HEK293 (cell line): ENCODE data around the gene SRPK1.

Experiments
- CTCF ChIA-PET: fragments of 350-600 bp; formaldehyde crosslinking; extraction: SDS; loops from one replicate; lab custom pipeline; 2021; ENCODE audit warnings: antibody characterized with exemption; lab: Yijun Ruan, JAX
- POLR2A ChIA-PET: fragments of 300-600 bp; formaldehyde crosslinking; extraction: SDS; loops from one replicate; lab custom pipeline; 2020; ENCODE audit warnings: antibody characterized with exemption, inconsistent platforms; lab: Yijun Ruan, JAX
- H3K27ac ChIP-seq: fragments of 200-500 bp; sonication (Bioruptor generic); 2 replicates; pipeline ENCODE4 v1.5.1; 2014; ENCODE audit warnings: low read depth, low read length, control low read depth, inconsistent platforms; ENCODE audit errors: extremely low read depth
- H3K36me3 ChIP-seq, 2 experiments: fragments of 200-500 bp in 1 of 2; sonication (Bioruptor generic) in 1 of 2; 1 replicate in 1 of 2; 2 replicates in 1 of 2; pipeline ENCODE4 v1.5.1; 2014 to 2017; ENCODE audit warnings: inconsistent platforms in 2 of 2, low read length in 2 of 2; ENCODE audit not compliant: control insufficient read depth in 2 of 2, insufficient read depth in 1 of 2
- H3K4me1 ChIP-seq: fragments of 200-500 bp; sonication (Bioruptor generic); 2 replicates; pipeline ENCODE4 v1.5.1; 2014; ENCODE audit warnings: mild to moderate bottlenecking, low read length, inconsistent platforms; ENCODE audit not compliant: control insufficient read depth, insufficient read depth
- H3K4me3 ChIP-seq: 2 replicates; pipeline ENCODE4 v1.5.1; 2011; ENCODE audit warnings: low read depth, mild to moderate bottlenecking, control low read depth, low read length, moderate library complexity
- H3K9me3 ChIP-seq: fragments of 200-500 bp; sonication (Bioruptor generic); 2 replicates; pipeline ENCODE4 v1.5.1; 2014; ENCODE audit warnings: low read depth, low read length, inconsistent platforms; ENCODE audit not compliant: control insufficient read depth, insufficient read depth
- EGR2 ChIP-seq: fragments of 450-650 bp; formaldehyde crosslinking; IDR thresholded peaks from 2 replicates; pipeline ENCODE4 v1.5.1; 2016; ENCODE audit warnings: low read depth, missing biosample characterization, missing genetic modification characterization
- FEZF1 ChIP-seq: fragments of 450-650 bp; formaldehyde crosslinking; IDR thresholded peaks from 2 replicates; pipeline ENCODE4 v1.5.1; 2016; ENCODE audit warnings: missing biosample characterization, missing genetic modification characterization
- GLI4 ChIP-seq: fragments of 450-650 bp; formaldehyde crosslinking; IDR thresholded peaks from 2 replicates; pipeline ENCODE4 v1.5.1; 2016; ENCODE audit warnings: missing biosample characterization, missing genetic modification characterization
- SALL2 ChIP-seq: fragments of 450-650 bp; formaldehyde crosslinking; IDR thresholded peaks from 2 replicates; pipeline ENCODE4 v1.5.0; 2017; ENCODE audit warnings: missing biosample characterization, mild to moderate bottlenecking, missing genetic modification characterization, borderline replicate concordance
- ZNF132 ChIP-seq: fragments of 450-650 bp; formaldehyde crosslinking; IDR thresholded peaks from 2 replicates; pipeline ENCODE4 v1.5.1; 2017; ENCODE audit warnings: missing biosample characterization, missing genetic modification characterization, borderline replicate concordance
- ZNF19 ChIP-seq: fragments of 450-650 bp; formaldehyde crosslinking; IDR thresholded peaks from 2 replicates; pipeline ENCODE4; 2016; ENCODE audit warnings: missing biosample characterization, missing genetic modification characterization, low read depth
- ZNF211 ChIP-seq: fragments of 450-650 bp; formaldehyde crosslinking; IDR thresholded peaks from 2 replicates; pipeline ENCODE4 v1.5.1; 2016; ENCODE audit warnings: low read depth, missing biosample characterization, missing genetic modification characterization
- ZNF423 ChIP-seq: fragments of 450-650 bp; formaldehyde crosslinking; IDR thresholded peaks from 2 replicates; pipeline ENCODE4 v1.5.1; 2016; ENCODE audit warnings: missing biosample characterization, missing genetic modification characterization
- ZNF660 ChIP-seq: fragments of 450-650 bp; IDR thresholded peaks from 2 replicates; pipeline ENCODE4 v1.5.1; 2018; ENCODE audit warnings: missing biosample characterization, mild to moderate bottlenecking, missing genetic modification characterization
- ZNF664 ChIP-seq: fragments of 450-650 bp; formaldehyde crosslinking; IDR thresholded peaks from 2 replicates; pipeline ENCODE4 v1.5.1; 2016; ENCODE audit warnings: missing biosample characterization, missing genetic modification characterization
- ZNF843 ChIP-seq: fragments of 450-650 bp; formaldehyde crosslinking; IDR thresholded peaks from 2 replicates; pipeline ENCODE4 v1.5.1; 2016; ENCODE audit warnings: missing biosample characterization, missing genetic modification characterization
- ZSCAN23 ChIP-seq: fragments of 450-650 bp; formaldehyde crosslinking; IDR thresholded peaks from 2 replicates; pipeline ENCODE4 v1.5.1; 2016; ENCODE audit warnings: missing biosample characterization, missing genetic modification characterization
- ZXDB ChIP-seq: fragments of 450-650 bp; formaldehyde crosslinking; IDR thresholded peaks from 2 replicates; pipeline ENCODE4 v1.5.1; 2016; ENCODE audit warnings: missing biosample characterization, missing genetic modification characterization
- TF ChIP-seq, protein P1 (sequence below): fragments of 450-650 bp; formaldehyde crosslinking; IDR thresholded peaks from 2 replicates; pipeline ENCODE4 v1.5.1; 2016; ENCODE audit warnings: missing biosample characterization, missing genetic modification characterization
- TF ChIP-seq, protein P2 (sequence below): fragments of 450-650 bp; formaldehyde crosslinking; IDR thresholded peaks from 2 replicates; pipeline ENCODE4 v1.5.1; 2016; ENCODE audit warnings: missing biosample characterization, missing genetic modification characterization
- TF ChIP-seq, protein P3 (sequence below): fragments of 450-650 bp; formaldehyde crosslinking; IDR thresholded peaks from 2 replicates; pipeline ENCODE4 v1.5.1; 2016; ENCODE audit warnings: missing biosample characterization, missing genetic modification characterization
- TF ChIP-seq, protein P4 (sequence below): fragments of 450-650 bp; formaldehyde crosslinking; IDR thresholded peaks from 2 replicates; pipeline ENCODE4 v1.5.1; 2016; ENCODE audit warnings: missing biosample characterization, missing genetic modification characterization

Gene SRPK1

DNA sequence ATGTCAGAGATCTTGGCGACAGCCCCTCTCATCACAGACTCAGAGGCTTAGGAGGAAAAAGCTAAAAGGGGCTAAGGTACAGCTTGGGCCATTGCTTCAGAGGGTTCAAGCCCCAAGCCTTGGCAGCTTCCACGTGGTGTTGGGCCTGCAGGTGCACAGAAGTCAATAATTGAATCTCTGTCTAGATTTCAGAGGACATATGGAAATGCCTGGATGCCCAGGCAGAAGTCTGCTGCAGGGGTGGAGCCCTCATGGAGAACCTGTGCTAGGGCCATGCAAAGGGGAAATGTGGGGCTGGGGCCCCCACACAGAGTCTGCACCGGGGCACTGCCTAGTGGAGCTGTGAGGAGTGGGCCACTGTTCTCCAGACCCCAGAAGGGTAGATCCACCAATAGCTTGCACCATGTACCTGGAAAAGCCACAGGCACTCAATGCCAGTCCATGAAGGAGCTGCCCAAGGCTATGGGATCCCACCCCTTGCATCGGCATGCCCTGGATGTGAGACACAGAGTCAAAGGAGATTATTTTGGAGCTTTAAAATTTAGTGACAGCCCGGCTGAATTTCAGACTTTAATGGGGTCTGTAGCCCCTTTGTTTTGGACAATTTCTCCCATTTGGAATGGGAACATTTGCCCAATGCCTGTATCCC is 12.0 kb downstream of the SRPK1 start (continued):
- TF ChIP-seq ZNF211 (tag by site-specific recombination) = peak; percentile 19; the same call in 1 of the 2 replicates

DNA sequence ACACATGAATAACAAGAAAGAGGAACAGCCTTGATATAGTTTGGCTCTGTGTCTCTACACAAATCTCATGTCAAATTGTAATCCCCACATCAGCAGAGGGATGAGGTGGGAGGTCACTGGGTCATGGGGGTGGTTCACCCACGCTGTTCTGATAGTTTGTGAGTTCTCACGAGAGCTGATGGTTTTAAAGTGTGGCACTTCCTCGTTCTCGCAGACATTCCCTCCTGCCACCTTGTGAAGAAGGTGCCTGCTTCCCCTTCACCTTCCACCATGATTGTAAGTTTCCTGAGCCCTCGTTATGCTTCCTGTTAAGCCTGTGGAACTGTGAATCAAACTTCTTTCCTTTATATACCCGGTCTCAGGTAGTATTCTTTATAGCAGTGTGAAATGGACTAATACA is 13.1 kb downstream of the SRPK1 start:
- Histone ChIP-seq H3K9me3 (no peaks in the 10 kb centered on the region), H3K4me1 (no peaks in the 10 kb centered on the region), H3K36me3 (peaks cover 26 to 66% of the 10 kb centered on the region in 2 experiments), H3K4me3 (no peak overlapping the region), H3K27ac (no peak overlapping the region)
- TF ChIP-seq ZNF423 (tag by site-specific recombination) (no peak), ZSCAN23 (tag by site-specific recombination) (no peak), ZNF19 (tag by site-specific recombination) (no peak), ZNF664 (tag by site-specific recombination) (no peak), ZNF132 (tag by site-specific recombination) (no peak), EGR2 (peak; percentile 25; the same call in 1 of the 2 replicates)
- TF ChIP-seq, protein P1, sequence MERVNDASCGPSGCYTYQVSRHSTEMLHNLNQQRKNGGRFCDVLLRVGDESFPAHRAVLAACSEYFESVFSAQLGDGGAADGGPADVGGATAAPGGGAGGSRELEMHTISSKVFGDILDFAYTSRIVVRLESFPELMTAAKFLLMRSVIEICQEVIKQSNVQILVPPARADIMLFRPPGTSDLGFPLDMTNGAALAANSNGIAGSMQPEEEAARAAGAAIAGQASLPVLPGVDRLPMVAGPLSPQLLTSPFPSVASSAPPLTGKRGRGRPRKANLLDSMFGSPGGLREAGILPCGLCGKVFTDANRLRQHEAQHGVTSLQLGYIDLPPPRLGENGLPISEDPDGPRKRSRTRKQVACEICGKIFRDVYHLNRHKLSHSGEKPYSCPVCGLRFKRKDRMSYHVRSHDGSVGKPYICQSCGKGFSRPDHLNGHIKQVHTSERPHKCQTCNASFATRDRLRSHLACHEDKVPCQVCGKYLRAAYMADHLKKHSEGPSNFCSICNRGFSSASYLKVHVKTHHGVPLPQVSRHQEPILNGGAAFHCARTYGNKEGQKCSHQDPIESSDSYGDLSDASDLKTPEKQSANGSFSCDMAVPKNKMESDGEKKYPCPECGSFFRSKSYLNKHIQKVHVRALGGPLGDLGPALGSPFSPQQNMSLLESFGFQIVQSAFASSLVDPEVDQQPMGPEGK = no peak
- CTCF ChIA-PET = no interaction called here
- POLR2A ChIA-PET = interaction anchor here (0.6 kb wide), 1 partner anchor 393 kb away, joined by 4 read pairs; no protein-coding TSS in a partner anchor

DNA sequence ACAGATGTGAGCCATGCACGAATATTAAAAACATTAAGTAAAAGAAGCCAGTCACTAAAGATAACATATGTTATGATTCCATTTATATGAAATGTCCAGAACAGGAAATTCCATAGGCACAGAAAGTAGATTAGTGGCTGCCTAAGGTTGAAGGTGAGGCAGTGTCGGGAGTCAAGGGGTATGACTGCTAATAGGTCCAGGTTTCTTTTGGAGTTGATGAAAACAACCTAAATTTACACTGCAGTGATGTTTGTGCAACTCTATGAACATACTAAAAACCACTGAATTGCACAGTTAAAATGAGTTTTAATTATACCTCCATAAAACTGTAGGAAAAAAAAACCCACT is 14.4 kb downstream of the SRPK1 start:
- no peaks in the 10 kb centered on the region for H3K9me3 ChIP-seq
- H3K27ac ChIP-seq = no peak overlapping the region
- TF ChIP-seq ZNF660 (tag by site-specific recombination) = no peak
- TF ChIP-seq, protein P2, sequence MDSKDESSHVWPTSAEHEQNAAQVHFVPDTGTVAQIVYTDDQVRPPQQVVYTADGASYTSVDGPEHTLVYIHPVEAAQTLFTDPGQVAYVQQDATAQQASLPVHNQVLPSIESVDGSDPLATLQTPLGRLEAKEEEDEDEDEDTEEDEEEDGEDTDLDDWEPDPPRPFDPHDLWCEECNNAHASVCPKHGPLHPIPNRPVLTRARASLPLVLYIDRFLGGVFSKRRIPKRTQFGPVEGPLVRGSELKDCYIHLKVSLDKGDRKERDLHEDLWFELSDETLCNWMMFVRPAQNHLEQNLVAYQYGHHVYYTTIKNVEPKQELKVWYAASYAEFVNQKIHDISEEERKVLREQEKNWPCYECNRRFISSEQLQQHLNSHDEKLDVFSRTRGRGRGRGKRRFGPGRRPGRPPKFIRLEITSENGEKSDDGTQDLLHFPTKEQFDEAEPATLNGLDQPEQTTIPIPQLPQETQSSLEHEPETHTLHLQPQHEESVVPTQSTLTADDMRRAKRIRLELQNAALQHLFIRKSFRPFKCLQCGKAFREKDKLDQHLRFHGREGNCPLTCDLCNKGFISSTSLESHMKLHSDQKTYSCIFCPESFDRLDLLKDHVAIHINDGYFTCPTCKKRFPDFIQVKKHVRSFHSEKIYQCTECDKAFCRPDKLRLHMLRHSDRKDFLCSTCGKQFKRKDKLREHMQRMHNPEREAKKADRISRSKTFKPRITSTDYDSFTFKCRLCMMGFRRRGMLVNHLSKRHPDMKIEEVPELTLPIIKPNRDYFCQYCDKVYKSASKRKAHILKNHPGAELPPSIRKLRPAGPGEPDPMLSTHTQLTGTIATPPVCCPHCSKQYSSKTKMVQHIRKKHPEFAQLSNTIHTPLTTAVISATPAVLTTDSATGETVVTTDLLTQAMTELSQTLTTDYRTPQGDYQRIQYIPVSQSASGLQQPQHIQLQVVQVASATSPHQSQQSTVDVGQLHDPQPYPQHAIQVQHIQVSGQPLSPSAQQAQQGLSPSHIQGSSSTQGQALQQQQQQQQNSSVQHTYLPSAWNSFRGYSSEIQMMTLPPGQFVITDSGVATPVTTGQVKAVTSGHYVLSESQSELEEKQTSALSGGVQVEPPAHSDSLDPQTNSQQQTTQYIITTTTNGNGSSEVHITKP (tag by site-specific recombination) = peak; percentile 31; the same call in 1 of the 2 replicates
- CTCF ChIA-PET = interaction anchor here (0.6 kb wide), 1 partner anchor 83 kb away, joined by 4 read pairs; no protein-coding TSS in a partner anchor
- no peaks in the 10 kb centered on the region for H3K4me1 ChIP-seq
- H3K4me3 ChIP-seq = no peak overlapping the region
- POLR2A ChIA-PET = no interaction called here
- peaks cover 22 to 54% of the 10 kb centered on the region in 2 experiments; a peak in 2 of 3 replicates for H3K36me3 ChIP-seq

DNA sequence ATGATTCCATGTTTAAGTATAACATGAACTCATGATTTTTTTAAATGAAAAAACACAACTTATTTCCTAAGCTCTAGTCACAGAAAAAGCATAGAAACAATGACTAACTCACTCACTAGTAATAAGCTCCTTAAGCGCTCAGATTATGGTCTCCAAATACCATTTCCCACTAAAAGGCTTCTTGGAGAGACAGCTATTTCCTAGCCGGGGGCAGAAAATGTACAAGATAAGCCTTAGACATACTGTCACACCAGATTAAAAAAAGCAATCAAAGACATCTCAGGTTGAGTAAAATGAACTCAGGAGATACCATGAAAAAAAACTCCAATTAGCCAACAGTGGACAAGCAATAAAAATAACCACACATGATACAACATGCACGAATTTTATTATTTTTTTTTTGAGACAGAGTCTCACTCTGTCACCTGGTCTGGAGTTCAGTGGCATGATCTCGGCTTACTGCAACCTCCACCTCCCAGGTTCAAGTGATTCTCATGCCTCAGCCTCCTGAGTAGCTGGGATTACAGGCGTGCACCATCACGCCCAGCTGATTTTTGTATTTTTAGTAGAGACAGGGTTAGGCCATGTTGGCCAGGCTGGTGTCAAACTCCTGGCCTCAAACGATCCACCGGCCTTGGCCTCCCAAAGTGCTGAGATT is 14.9 kb downstream of the SRPK1 start:
- CTCF ChIA-PET = interaction anchor here (0.6 kb wide), 1 partner anchor 83 kb away, joined by 4 read pairs; no protein-coding TSS in a partner anchor
- TF ChIP-seq, protein P3, sequence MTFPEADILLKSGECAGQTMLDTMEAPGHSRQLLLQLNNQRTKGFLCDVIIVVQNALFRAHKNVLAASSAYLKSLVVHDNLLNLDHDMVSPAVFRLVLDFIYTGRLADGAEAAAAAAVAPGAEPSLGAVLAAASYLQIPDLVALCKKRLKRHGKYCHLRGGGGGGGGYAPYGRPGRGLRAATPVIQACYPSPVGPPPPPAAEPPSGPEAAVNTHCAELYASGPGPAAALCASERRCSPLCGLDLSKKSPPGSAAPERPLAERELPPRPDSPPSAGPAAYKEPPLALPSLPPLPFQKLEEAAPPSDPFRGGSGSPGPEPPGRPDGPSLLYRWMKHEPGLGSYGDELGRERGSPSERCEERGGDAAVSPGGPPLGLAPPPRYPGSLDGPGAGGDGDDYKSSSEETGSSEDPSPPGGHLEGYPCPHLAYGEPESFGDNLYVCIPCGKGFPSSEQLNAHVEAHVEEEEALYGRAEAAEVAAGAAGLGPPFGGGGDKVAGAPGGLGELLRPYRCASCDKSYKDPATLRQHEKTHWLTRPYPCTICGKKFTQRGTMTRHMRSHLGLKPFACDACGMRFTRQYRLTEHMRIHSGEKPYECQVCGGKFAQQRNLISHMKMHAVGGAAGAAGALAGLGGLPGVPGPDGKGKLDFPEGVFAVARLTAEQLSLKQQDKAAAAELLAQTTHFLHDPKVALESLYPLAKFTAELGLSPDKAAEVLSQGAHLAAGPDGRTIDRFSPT = no peak
- TF ChIP-seq GLI4 (tag by site-specific recombination) = no peak
- TF ChIP-seq SALL2 (tag by site-specific recombination) = no peak
- TF ChIP-seq, protein P4, sequence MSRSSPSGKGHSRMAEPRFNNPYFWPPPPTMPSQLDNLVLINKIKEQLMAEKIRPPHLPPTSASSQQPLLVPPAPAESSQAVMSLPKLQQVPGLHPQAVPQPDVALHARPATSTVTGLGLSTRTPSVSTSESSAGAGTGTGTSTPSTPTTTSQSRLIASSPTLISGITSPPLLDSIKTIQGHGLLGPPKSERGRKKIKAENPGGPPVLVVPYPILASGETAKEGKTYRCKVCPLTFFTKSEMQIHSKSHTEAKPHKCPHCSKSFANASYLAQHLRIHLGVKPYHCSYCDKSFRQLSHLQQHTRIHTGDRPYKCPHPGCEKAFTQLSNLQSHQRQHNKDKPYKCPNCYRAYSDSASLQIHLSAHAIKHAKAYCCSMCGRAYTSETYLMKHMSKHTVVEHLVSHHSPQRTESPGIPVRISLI (tag by site-specific recombination) = peak; percentile 53; the same call in 1 of the 2 replicates
- peak; percentile 54 for TF ChIP-seq FEZF1
- TF ChIP-seq ZNF843 (tag by site-specific recombination) = 0 out of 2 replicates have a peak, but pooled peaks have one; percentile 18
- no peak for TF ChIP-seq ZXDB

More for the DNA sequence above, 14.9 kb downstream of the SRPK1 start:
- Histone ChIP-seq H3K4me3 (no peak overlapping the region), H3K27ac (no peak overlapping the region), H3K9me3 (no peaks in the 10 kb centered on the region), H3K4me1 (no peaks in the 10 kb centered on the region), H3K36me3 (peaks cover 17 to 52% of the 10 kb centered on the region in 2 experiments; a peak in 2 of 3 replicates)
- POLR2A ChIA-PET = no interaction called here
